Stimulated activated CD4-positive, alpha-beta T cell treated with anti-CD3 and anti-CD28 coated beads, Interleukin-2, amount 100 ng/mL, for 4 hours (primary cell): ENCODE data around the gene MYO1C.
"Not testable (repeated sequence)": the region's sequence is repeated elsewhere in the genome, so short reads cannot be mapped to it uniquely, and the experiment has no call there.

Source experiments
- DNase-seq: peaks from one replicate; pipeline ENCODE4 v3.0.0-alpha.2; 2020; ENCODE audit warnings: low read depth

MYO1C gene

DNA sequence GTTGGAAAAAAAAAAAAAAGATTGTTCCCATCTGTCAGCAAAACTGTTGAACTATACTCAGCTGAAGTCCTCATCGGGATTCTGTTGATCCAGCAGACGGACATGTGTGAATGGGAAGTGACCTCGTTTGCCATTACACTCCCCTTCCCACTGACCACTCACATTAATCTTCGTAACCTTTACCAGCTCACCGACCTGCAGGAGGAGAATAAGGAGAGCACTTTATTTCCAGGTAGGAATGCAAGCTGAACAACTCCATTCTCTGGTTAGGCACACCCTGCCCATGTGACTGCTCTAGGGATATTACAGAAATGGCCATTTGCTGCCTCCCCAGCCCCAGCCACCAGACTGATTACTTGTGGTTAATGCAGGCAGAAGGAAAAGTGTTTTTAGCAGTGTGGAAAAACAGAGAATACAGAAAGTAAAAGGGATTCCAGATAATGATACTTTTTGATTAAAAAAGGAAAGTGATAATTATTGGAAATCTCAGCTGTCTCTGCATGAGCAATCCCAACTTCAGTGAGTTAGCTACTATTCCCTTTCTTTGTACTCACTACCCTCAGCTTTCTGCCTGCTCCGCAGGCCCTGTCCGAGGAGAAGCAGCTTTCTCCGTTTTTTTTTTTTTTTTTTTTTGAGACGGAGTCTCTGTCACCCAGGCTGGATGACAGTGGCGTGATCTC is 68.9 kb downstream of the MYO1C start:
- DNase-seq, result no peak

DNA sequence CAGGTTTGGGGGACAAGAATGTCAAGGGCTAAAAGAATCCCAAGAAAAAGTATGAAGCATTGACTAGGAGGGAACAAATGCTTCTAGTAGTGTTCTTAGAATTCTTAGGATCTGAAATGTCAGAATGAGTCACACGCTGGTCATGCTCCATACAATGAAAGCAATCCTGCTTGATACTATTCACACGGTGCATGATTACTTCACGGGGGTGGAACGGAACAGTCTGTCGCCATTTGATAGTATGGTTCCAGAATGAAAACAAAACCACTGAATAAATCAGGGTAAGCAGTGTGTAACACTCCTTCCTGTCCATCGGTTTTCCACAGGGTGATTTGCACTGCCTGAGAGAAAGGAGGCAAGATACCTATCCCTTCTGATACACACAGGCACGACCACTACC is 69.6 kb downstream of the MYO1C start:
- no peak for DNase-seq

DNA sequence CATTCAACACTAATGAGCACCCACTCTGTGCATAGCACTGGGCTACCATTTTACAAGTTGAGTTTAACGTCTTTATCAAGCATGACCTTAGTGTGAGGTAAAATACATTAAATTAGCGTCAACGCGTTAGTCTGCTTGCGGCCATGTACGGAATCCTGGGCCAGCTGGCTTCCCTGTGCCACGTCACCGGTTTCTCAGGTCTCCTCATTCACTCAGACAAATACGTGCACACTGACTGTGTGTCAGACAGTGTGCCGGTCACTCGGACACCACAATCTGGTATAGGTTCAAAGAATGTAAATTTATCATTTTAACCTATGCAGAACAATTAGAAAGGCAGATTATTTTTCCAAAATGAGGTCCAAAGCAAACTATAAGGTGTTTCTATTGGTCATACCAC is 71.0 kb downstream of the MYO1C start:
- no peak for DNase-seq

DNA sequence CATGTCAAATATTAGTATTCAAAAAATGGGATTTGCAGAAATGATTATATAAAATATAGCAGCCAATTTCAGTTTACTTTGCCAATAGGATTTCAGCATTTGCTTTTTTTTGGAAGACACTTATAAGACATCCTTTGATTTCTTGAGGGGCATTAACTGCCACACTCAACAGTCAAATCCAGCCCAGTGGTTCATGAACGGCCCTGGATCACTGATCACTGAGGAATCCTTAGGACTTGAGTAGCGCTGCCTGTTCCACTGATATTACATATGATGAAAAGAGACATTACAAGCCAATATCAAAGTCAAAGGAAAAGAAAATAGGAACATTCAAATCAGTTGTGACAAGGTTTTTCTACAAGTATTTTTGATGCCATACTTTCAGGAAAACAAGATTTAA is 71.5 kb downstream of the MYO1C start:
- no peak for DNase-seq

DNA sequence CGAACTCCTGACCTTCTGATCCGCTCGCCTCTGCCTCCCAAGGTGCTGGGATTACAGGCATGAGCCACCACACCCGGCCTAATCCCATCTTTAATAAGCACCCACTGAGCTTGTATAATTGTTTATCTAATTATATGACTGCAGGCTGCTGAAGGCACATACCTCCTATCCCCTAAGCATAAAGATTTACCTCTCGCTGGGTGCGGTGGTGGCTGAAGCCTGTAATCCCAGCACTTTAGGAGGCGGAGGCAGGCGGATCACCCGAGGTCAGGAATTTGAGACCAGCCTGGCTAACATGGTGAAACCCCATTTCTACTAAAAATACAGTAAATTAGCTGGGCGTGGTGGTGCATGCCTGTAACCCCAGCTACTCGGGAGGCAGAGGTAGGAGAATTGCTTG is 72.3 kb downstream of the MYO1C start:
- no peak for DNase-seq

DNA sequence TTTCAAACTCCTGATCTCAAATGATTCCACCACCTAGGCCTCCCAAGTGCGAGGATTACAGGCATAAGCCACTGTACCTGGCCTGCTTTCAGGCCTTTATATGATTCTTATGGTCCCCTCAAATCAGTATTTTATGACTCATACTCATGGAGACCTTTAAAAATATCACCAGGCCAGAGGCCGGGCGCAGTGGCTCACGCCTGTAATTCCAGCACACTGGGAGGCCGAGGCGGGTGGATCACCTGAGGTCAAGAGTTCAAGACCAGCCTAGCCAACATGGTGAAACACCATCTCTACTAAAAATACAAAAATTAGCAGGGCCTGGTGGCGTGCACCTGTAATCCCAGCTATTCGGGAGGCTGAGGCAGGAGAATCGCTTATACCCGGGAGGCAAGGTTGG is 74.0 kb downstream of the MYO1C start:
- not testable (repeated sequence) for DNase-seq

DNA sequence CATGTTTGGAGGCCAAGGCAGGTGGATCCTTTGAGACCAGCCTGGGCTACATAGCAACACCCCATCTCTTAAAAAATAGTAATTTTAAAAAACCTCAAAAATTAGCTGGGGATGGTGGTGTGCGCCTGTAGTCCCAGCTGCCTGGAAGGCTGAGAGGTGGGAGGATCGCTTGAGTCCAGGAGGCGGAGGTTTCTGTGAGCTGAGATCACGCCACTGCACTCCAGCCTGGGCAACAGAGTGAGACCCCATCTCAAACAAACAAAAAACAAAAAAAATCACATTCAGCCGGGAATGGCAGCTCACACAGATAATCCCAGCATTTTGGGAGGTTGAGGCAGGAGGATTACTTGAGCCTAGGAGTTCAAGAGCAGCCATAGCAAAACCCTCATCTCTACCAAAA is 76.1 kb downstream of the MYO1C start:
- DNase-seq, result no peak

DNA sequence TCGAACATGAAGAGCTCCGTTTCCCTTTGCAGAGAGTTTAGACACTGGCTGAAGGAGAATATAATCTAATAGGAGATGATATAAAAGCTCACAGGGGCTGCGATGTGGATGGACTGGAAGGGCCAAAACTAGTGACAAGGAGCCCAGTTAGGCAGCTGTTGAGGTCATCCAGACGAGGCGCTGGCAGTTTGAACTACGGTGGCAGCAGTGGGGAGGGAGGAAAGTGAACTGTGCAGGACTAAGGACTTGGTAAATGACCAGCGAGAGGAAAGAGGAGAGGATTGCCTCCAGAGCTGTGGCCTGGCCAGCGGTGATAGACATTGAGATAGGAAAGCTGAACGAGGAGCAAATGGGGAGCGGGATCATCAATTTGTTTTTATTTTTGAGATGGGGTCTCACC is 77.9 kb downstream of the MYO1C start:
- no peak for DNase-seq
